ENCODE results near the gene TMEM14C.

GRCh38 chr6:10719964-10720264, 3.0 kb upstream of the TMEM14C start:
- TF ChIP-seq CTCF (IDR thresholded peaks at IDR 0.05; ENCODE audit: low read length) (no peak), EZH2 (optimal IDR thresholded peaks at IDR 0.05; ENCODE audit: low read depth, low read length) (no peak)
